ENCODE data around the gene RRP15. TPM values are rescaled to one million over a fixed set of nuclear protein-coding genes. Genes with fewer than 3 reads are reported as not detected.
A peak's percentile ranks its signal among the peaks of the same experiment; 100 is the strongest.

Gene RRP15
- total and polyA plus RNA-seq, 9 of the 15 experiments (the other 6 are each of a cell fraction or from before 2014, with no cell fraction given) = 9.5 to 58.1 (median 29.3) TPM

GRCh38 chr1:218284917-218285635 lies at the start of gene RRP15 (continued):
- TF ChIP-seq CEBPZ (IDR thresholded peaks at IDR 0.05; ENCODE audit: borderline replicate concordance, low read depth, low read length) = no peak
- TF ChIP-seq MED1 (CRISPR knock-in tag; IDR thresholded peaks at IDR 0.05; ENCODE audit: borderline replicate concordance) = no peak
- no peak for TF ChIP-seq SAFB (IDR thresholded peaks at IDR 0.05; ENCODE audit: borderline replicate concordance, low read depth, low read length)
- TF ChIP-seq POLR2B (IDR thresholded peaks at IDR 0.05; ENCODE audit: low read depth, partially characterized antibody) = peak; percentile 89
- 0 out of 2 replicates have a peak, but pooled peaks have one; percentile 23 for TF ChIP-seq ZNF668 (CRISPR knock-in tag; IDR thresholded peaks at IDR 0.05)
- TF ChIP-seq HOXB6 (CRISPR knock-in tag; IDR thresholded peaks at IDR 0.05; ENCODE audit: borderline replicate concordance) = no peak
- no peak; the same call in 1 of the 2 replicates for TF ChIP-seq GATAD2B (IDR thresholded peaks at IDR 0.05; ENCODE audit: borderline replicate concordance)
- TF ChIP-seq ETS2 (tag; IDR thresholded peaks at IDR 0.05; ENCODE audit: borderline replicate concordance, poor library complexity, severe bottlenecking) = no peak
- no peak for TF ChIP-seq NELFE (IDR thresholded peaks at IDR 0.05; ENCODE audit: insufficient read depth, insufficient read length)
- no peak for TF ChIP-seq IRF9 (tag; IDR thresholded peaks at IDR 0.05)
- TF ChIP-seq XRCC3 (IDR thresholded peaks at IDR 0.05) = no peak
- no peak; the same call in 1 of the 2 replicates for TF ChIP-seq ZBTB2 (IDR thresholded peaks at IDR 0.05)
- peak; percentile 37; the same call in 1 of the 2 replicates for TF ChIP-seq LCOR (CRISPR knock-in tag; IDR thresholded peaks at IDR 0.05)
- no peak for TF ChIP-seq KLF16 (IDR thresholded peaks at IDR 0.05)
- no peak; the same call in 1 of the 2 replicates for TF ChIP-seq RFX5 (IDR thresholded peaks at IDR 0.05; ENCODE audit: low read depth, low read length)
- peak in 1 of 2 experiments; percentile 98; a peak in 2 of 3 replicates for TF ChIP-seq CBX3 (IDR thresholded peaks at IDR 0.05; ENCODE audit: borderline replicate concordance in 1 of 2, low read length in 2 of 2)
- peak; percentile 57 for TF ChIP-seq USF2 (CRISPR knock-in tag; IDR thresholded peaks at IDR 0.05)
- TF ChIP-seq HDAC2 (IDR thresholded peaks at IDR 0.05) = peak; percentile 100
- no peak for TF ChIP-seq ZNF398 (CRISPR knock-in tag; IDR thresholded peaks at IDR 0.05)

Data from K562 (cell line).